Right lobe of liver (tissue), 4 donors: ENCODE measurements around the gene PSMD1.
"Not testable (repeated sequence)": the region's sequence is repeated elsewhere in the genome, so short reads cannot be mapped to it uniquely, and the experiment has no call there.

ENCODE experiments used
- POLR2A ChIP-seq: fragments of 450-650 bp; IDR thresholded peaks from one replicate; pipeline ENCODE4 v1.6.1; 2017; ENCODE audit warnings: antibody characterized with exemption, mild to moderate bottlenecking
- TF ChIP-seq, protein P1 (sequence below), 4 donors: fragments of 200-600 bp in 3 of 4; fragments of 450-650 bp in 1 of 4; IDR thresholded peaks; one replicate each; pipeline versions ENCODE4 v1.5.1 to v1.8.0; 2016 to 2022; ENCODE audit warnings: antibody characterized with exemption in 4 of 4, mild to moderate bottlenecking in 2 of 4
- donor health status: DM: no; HTN: no; CAD: no.
- donor health status: DM: no; HTN: no; CAD: no.
- donor health status: DM: no; HTN: yes; CAD: no.

DNA sequence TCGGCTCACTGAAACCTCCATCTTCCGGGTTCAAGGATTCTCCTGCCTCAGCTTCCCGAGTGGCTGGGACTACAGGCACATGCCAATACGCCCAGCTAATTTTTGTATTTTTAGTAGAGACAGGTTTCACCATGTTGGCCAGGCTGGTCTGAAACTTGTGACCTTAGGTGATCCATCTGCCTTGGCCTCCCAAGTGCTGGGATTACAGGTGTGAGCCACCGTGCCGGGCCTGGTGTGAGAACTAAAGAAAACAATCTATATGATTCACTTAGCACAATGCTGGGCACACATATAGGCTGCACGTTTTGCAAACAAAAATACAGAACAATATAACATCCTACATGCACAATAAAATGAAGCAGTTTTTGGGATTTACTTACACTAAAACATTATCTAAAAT lies 140.5 kb downstream of the PSMD1 start:
- TF ChIP-seq POLR2A: not testable (repeated sequence)
- TF ChIP-seq, protein P1, sequence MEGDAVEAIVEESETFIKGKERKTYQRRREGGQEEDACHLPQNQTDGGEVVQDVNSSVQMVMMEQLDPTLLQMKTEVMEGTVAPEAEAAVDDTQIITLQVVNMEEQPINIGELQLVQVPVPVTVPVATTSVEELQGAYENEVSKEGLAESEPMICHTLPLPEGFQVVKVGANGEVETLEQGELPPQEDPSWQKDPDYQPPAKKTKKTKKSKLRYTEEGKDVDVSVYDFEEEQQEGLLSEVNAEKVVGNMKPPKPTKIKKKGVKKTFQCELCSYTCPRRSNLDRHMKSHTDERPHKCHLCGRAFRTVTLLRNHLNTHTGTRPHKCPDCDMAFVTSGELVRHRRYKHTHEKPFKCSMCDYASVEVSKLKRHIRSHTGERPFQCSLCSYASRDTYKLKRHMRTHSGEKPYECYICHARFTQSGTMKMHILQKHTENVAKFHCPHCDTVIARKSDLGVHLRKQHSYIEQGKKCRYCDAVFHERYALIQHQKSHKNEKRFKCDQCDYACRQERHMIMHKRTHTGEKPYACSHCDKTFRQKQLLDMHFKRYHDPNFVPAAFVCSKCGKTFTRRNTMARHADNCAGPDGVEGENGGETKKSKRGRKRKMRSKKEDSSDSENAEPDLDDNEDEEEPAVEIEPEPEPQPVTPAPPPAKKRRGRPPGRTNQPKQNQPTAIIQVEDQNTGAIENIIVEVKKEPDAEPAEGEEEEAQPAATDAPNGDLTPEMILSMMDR (IDR thresholded peaks at IDR 0.05): not testable (repeated sequence)
